Left kidney (tissue), 2 donors: ENCODE results near the gene LRRC2. TPM values are rescaled to one million over a fixed set of nuclear protein-coding genes. Genes with fewer than 3 reads are reported as not detected.

Experiments
- DNase-seq: peaks from one replicate; pipeline ENCODE4 v3.0.0-alpha.2; 2013
- polyA plus RNA-seq: library from polyadenylated mRNA; unstranded; fragments of 120-200 nt; gene quantifications from one replicate; pipeline ENCODE4 v1.2.1, GENCODE V29; 2013; ENCODE audit not compliant: insufficient read length

Gene LRRC2
- polyA plus RNA-seq, 1 donor: 1.8 TPM

DNA sequence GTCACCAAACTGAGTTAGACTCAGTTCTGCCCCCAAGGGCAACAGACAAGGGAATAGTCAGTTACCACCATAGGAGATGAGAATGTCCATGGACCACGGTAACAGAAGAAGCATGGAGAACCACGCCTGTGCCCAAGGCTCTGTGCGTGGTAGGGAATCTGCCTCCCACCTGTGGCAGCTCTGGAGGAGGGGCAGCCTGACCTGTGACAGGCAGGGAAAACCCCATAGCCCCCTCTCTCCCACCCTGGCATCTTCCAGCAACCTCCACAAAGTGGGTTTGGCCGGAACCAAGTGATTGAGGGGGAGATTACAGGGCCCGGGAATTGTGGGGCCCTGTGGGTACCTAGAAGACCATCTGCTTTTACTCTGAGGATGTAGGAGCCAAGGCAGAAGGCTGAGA, 87.1 kb downstream of the LRRC2 start:
- DNase-seq: no peak

DNA sequence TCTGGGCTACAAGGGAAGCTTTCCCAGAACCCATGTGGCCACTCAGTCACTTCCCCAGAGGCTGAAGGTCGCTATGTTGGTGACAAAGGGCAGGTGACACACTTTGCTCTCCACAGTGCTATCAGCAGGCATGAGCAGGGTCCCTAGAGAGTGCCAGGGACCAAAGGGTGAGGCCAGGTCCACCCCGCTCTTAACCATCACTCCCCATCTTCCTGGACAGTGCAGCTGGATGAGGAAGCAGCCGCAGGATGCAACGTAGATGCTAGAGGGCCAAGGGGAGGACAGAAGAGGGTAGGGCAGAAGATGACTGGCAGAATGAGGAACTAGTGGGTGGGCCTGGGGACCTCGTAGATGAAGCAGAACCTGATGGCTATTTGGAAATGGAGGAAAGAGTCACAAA, 87.8 kb downstream of the LRRC2 start:
- no peak for DNase-seq

DNA sequence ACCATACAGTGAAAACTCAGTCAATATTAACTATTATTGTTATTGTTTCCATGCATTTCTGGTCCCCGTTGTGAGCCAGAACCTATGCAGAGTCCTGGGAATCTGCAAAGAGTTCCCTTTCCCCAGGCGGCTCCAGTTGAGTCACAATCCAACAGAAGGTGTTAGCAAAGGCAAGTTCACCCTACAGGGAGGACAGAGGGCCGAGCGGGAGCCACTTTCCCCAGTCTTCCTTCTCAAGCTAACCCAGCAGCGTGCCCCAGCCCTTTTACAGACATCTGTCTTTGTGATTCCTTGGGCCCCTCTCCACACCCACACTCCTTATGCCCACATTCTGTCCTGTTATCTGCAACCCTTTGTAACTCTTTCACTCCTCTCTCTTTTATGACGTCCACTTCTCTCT, 88.3 kb downstream of the LRRC2 start:
- DNase-seq: no peak

DNA sequence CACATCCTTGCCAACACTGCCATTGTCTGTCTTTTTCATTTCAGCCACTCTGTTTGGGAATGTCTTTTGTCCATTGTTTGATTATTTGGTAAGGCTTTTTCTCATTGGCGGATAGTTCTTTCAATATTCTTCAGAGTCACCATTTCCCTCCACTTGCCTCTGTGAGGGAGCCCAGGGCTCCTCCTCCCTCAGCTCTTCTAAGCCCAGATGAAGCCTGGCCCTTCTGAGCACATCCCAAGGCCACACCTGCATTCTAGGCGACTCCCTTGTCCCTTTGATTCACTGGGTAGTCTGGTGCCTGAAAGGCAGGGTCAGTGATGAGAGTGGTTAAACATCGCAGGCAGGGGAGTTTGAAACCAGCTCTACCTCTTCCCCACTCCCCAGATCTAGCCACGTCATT, 89.0 kb downstream of the LRRC2 start:
- no peak for DNase-seq

DNA sequence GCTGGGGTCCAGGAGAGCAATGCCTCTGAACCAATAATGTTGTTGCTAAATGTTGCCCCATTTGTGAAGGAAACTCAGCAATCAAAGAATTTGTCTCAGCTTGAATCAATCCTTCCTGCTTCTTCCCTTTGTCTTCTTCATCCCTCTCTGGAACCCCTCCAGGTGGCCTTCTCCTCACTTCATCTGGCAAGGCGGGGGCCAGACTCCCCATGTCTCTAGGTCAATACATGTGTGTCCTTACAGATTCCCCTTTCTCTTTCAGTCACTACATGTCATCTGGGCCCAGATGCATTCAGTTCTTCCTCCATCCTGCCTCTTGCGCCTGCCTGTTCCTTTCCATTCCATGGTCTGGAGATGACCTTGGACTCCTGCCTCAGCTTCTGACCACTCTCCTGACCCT, 93.4 kb downstream of the LRRC2 start:
- no peak for DNase-seq

DNA sequence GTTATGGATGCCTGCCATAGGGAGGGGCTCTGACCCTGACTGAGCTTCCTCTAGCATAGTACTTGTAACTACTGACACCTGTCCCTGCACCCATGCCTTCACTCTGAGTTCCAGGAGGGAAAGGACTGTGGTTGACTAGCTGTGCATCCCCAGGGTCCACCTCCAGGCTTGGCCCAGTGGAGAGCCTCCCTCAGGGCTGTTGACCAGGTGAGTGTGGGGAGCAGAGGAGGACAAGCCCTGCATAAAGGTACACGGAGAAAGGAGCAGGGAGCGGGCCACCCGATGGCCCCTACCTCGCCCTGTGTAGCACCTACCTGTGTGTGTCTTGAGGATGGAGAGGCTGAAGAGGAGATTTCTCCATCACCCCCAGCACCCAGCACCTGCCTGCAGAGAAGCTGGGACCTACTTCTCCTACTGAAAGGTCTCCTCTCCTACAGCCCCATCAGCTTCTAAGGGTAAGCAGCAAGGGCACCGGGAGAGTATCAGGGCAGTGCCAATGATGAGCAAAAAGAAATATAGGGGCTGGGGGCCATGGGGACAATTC, 94.7 kb downstream of the LRRC2 start:
- no peak for DNase-seq

DNA sequence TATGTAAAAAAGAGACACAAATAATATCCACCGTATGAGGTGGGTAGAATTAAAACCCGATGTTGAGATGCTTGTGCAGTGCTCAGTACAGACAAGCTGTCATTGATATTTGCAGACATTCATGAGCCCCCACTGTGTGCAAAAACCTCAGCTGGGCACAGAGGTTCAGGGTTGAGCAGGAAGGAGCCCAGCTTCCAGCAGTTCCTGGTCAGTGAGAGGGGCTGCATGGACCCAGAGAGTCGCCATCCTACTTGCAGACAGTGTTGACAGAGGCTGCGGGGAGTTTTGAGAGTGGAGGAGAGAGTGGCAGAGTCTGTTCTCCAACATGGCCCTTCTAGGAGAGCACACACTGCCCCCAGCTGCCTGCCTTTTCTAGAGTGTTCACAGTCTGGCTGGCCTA, 95.3 kb downstream of the LRRC2 start:
- DNase-seq: no peak

DNA sequence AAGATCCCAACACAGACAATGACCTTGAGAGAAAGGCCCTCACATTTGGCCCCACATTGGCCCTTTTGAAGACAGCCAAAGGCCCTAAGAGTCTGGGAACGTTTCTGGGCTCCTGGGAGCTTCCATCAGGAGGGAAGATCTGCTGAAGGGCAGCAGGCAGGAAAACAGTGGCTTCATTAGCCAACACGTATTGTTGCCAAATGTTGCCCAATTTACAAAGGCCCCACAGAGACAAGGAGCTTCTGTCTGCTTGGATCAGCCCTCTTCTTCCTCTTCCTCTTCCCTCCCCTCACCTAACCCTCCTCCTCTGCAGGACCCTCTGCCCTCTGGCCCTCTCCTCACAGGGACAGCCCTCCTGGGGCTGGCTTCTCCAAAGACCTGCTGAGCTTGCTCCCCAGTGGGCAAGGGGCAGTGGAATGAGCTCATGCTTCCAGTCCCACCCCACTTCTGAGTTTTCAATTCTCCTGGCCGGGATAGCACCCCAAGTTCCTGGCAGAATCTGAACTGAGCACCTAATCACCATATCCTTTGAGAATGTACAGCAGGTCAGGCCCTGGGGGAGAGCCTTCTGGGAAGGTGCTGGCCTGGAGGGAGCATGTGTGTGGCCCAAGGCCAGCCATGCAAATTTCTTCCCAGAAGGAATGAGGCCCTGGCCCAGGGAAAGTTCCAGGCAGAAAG, 96.3 kb downstream of the LRRC2 start:
- DNase-seq: no peak

DNA sequence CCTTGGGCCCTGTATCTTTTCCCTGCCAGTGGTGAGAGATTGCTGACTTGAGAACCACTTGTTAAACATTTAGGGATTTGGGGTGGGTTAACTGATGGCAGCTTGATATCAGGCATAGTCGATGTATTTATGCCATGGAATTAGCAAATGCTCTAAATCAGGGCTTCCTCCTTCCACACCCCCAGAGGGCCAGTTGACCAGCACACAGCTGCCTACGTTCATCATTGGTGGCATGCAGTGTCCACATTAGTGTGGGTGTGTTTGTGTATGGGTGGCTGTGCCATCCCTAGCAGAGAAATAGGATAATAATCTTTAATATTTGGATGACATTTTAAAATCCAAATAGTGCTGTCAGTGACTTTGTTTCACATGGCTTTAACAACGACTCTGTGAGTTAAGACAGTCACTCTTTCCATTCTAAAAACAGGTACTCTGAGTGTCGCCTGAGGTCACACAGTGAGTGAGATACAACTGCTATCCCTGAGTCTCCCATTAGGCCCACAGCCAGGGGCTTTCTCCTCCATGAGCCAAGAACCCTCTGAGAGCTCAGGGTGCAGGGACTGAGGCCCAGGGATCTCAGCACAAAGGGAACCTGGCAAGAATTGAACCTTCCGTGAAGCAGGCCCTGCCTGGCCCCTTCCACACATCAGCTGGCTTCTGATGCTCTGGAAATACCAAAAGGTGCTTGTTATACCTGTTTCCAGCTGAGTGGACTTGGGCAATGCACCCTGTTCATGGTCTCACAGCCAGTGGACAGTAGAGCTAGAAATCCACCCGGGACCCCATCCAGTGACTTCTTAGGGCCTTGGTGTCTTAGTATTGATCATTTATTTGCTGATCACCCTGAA, 97.1 kb downstream of the LRRC2 start:
- DNase-seq: no peak

DNA sequence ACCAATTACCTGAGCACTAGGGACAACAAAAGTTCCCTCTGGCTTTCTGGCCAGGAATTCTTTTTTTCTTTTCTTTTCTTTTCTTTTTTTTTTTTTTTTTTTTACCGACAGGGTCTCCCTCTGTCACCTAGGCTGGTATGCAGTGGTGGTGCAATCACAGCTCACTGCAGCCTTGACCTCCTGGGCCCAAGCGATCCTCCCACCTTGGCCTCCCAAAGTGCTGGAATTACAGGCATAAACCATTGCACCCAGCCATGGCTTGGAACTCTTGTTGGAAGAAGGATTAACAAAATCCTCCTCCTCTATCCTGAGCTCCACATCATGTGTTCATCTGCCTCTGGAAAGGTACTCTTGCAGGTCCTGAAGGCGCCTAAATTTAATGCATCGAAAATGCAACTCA, 98.5 kb downstream of the LRRC2 start:
- no peak for DNase-seq

DNA sequence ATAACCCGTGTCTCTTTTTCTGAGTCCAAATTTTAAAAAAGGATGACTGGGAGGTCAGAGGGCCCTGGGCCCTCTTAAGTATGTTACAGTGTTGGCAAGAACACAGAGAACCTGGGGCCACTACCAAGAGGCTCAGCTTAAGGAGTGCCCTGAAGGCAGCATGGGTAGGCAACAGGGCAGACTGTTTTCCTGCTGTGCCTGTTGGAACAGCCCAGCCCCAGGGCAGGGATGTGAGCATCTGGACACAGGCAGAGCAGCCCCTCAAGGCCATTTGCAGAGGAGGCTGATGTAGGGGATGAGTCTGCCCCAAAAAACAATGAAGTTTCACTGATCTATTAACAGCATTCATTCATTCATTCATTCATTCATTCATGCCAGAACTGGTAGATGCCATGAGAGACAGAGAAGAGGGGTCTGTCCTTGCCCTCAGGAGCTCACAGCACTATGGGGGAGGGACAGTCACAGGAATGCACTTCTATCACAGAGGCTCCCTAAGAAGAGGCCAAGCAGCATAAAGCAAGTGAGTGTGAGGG, 99.2 kb downstream of the LRRC2 start:
- no peak for DNase-seq

DNA sequence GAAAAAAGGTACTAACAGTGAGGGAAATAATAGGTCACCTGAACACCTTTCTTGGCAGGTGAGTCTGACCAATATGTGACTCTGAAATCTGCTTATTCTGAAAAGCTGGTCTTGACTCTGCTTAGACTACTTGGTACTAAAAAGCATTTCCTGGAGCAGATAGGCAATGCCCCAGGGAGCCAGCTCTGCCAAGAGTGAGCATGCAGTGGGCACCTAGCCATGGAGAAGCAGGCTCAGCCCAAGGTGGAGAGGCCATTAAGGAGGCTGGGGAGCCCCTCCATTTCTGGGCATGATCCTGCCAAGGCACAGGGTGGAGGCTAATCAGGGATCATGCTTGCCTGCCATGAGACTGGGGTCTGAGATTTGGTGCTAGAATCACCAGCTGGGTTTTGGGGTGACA, 99.8 kb downstream of the LRRC2 start:
- DNase-seq: no peak

Other genes with a start within 250 kb of the LRRC2 start
- gene CCR2, start 212.2 kb downstream of the LRRC2 start, polyA plus RNA-seq: 1.1 TPM
- 0.33 TPM for gene CCR5, start 195.4 kb downstream of the LRRC2 start, polyA plus RNA-seq
- 1.2 TPM for gene CCRL2, start 159.0 kb downstream of the LRRC2 start, polyA plus RNA-seq
- 1.7 TPM for gene LTF, start 101.4 kb downstream of the LRRC2 start, polyA plus RNA-seq
- not detected for gene RTP3, start 68.3 kb downstream of the LRRC2 start, polyA plus RNA-seq
- gene FAM240A, start 46.2 kb upstream of the LRRC2 start, polyA plus RNA-seq: not detected
- 12.4 TPM for gene ALS2CL, start 127.4 kb upstream of the LRRC2 start, polyA plus RNA-seq
- gene TMIE, start 135.1 kb upstream of the LRRC2 start, polyA plus RNA-seq: 0.47 TPM
- 3.2 TPM for gene PRSS50, start 151.6 kb upstream of the LRRC2 start, polyA plus RNA-seq